H1 (cell line): ENCODE measurements around the gene PSMD7. TPM values are rescaled to one million over a fixed set of nuclear protein-coding genes. Genes with fewer than 3 reads are reported as not detected.

Source experiments
- CTCF ChIA-PET: fragments of 300-600 bp; sonication (Branson Sonifier 250); formaldehyde crosslinking; loops from one replicate; lab custom pipeline; 2021; ENCODE audit not compliant: partially characterized antibody; lab: Charles Lee
- POLR2A ChIA-PET: fragments of 300-600 bp; sonication (Branson Sonifier 250); formaldehyde crosslinking; loops from one replicate; lab custom pipeline; 2021; ENCODE audit warnings: inconsistent platforms; ENCODE audit not compliant: partially characterized antibody; lab: Charles Lee
- DNase-seq, 2 experiments: peaks; one replicate each; pipeline versions ENCODE4 v3.0.0 to v3.0.0-alpha.2; 2010 to 2022; ENCODE audit warnings: low spot score in 2 of 2, low read depth in 1 of 2, mixed read lengths in 1 of 2
- FAIRE-seq: peaks from 2 replicates; lab custom pipeline; 2011; peaks lifted over from hg19 to GRCh38; lab: Jason Lieb, UNC
- H2AFZ ChIP-seq: 2 replicates; pipeline ENCODE4 v1.8.1; 2012; ENCODE audit warnings: low read length, inconsistent platforms
- H2AK5ac ChIP-seq: 2 replicates; pipeline ENCODE4 v1.6.1; 2013; ENCODE audit warnings: low read depth, low read length
- H2BK120ac ChIP-seq: replicated peaks from 2 replicates; pipeline ENCODE3; 2013; ENCODE audit warnings: low read depth, low read length, inconsistent platforms
- H2BK12ac ChIP-seq: 2 replicates; pipeline ENCODE4 v1.6.1; 2013; ENCODE audit warnings: low read depth, low read length
- H2BK15ac ChIP-seq: 2 replicates; pipeline ENCODE4 v1.6.1; 2013; ENCODE audit warnings: low read length
- H2BK20ac ChIP-seq: 2 replicates; pipeline ENCODE4 v1.6.1; 2013; ENCODE audit warnings: low read length
- H2BK5ac ChIP-seq: 2 replicates; pipeline ENCODE4 v1.6.1; 2013; ENCODE audit warnings: low read depth, low read length
- H3K14ac ChIP-seq: 2 replicates; pipeline ENCODE4 v1.6.1; 2013; ENCODE audit warnings: inconsistent platforms; ENCODE audit not compliant: insufficient read length
- H3K18ac ChIP-seq: 2 replicates; pipeline ENCODE4 v1.6.1; 2013; ENCODE audit warnings: low read length; ENCODE audit errors: extremely low read depth
- H3K23ac ChIP-seq: 2 replicates; pipeline ENCODE4 v1.6.1; 2013; ENCODE audit warnings: inconsistent platforms; ENCODE audit not compliant: insufficient read length
- H3K23me2 ChIP-seq: 2 replicates; pipeline ENCODE4 v1.6.1; 2013; ENCODE audit warnings: low read depth, low read length
- H3K27ac ChIP-seq: 2 replicates; pipeline ENCODE4 v1.6.1; 2011; ENCODE audit warnings: low read depth, low read length, inconsistent platforms
- H3K27me3 ChIP-seq, 4 experiments: replicated peaks in 1 of 4; 1 replicate in 1 of 4; 2 replicates in 3 of 4; pipeline versions ENCODE4 v1.6.1 to v1.8.1; 2011 to 2013; ENCODE audit warnings: low read length in 3 of 4, mild to moderate bottlenecking in 3 of 4, inconsistent platforms in 2 of 4, mixed read lengths in 2 of 4, moderate library complexity in 1 of 4; ENCODE audit not compliant: control insufficient read depth in 3 of 4, insufficient read depth in 3 of 4; ENCODE audit errors: extremely low read depth in 1 of 4
- H3K36me3 ChIP-seq, 4 experiments: 2 replicates each; pipeline versions ENCODE4 v1.6.1 to v1.8.1; 2011 to 2013; ENCODE audit warnings: mild to moderate bottlenecking in 4 of 4, low read length in 3 of 4, moderate library complexity in 2 of 4, control low read depth in 1 of 4, inconsistent platforms in 1 of 4; ENCODE audit not compliant: insufficient read depth in 4 of 4, control insufficient read depth in 2 of 4
- H3K4ac ChIP-seq: replicated peaks from 2 replicates; pipeline ENCODE3; 2013; ENCODE audit warnings: low read length, low read depth, mixed read lengths, inconsistent platforms; ENCODE audit not compliant: insufficient read length
- H3K4me1 ChIP-seq, 4 experiments: replicated peaks in 1 of 4; 1 replicate in 1 of 4; 2 replicates in 3 of 4; pipeline versions ENCODE4 v1.6.1 to v1.8.1; 2011 to 2013; ENCODE audit warnings: low read length in 3 of 4, inconsistent platforms in 2 of 4, mixed read lengths in 1 of 4; ENCODE audit not compliant: insufficient read depth in 4 of 4, control insufficient read depth in 3 of 4
- H3K4me2 ChIP-seq, 2 experiments: 2 replicates each; pipeline versions ENCODE4 v1.6.1 to v1.8.1; 2011 to 2013; ENCODE audit warnings: low read depth in 2 of 2, low read length in 2 of 2, control low read depth in 1 of 2, inconsistent platforms in 1 of 2, mild to moderate bottlenecking in 1 of 2; ENCODE audit not compliant: insufficient read depth in 1 of 2
- H3K4me3 ChIP-seq, 4 experiments: fragments of 200-600, 300-600 bp in 1 of 4; sonication (generic), shearing (Covaris generic), sonication (Bioruptor Twin) in 1 of 4; 2 replicates each; pipeline versions ENCODE4 v1.5.1 to v1.8.1; 2011 to 2016; ENCODE audit warnings: low read length in 4 of 4, low read depth in 3 of 4, control low read depth in 2 of 4, inconsistent platforms in 2 of 4, mild to moderate bottlenecking in 2 of 4, mixed read lengths in 1 of 4, moderate library complexity in 1 of 4; ENCODE audit not compliant: insufficient read depth in 2 of 4; ENCODE audit errors: extremely low read depth in 1 of 4
- H3K56ac ChIP-seq: replicated peaks from 2 replicates; pipeline ENCODE3; 2013; ENCODE audit warnings: low read depth, mild to moderate bottlenecking, mixed read lengths, low read length, inconsistent platforms; ENCODE audit not compliant: insufficient read length
- H3K79me1 ChIP-seq: 2 replicates; pipeline ENCODE4 v1.6.1; 2013; ENCODE audit warnings: low read depth, low read length, control low read depth
- H3K79me2 ChIP-seq, 2 experiments: 2 replicates each; pipeline versions ENCODE4 v1.6.1 to v1.8.1; 2012 to 2013; ENCODE audit warnings: low read length in 2 of 2, mild to moderate bottlenecking in 2 of 2, inconsistent platforms in 1 of 2; ENCODE audit not compliant: insufficient read depth in 2 of 2, control insufficient read depth in 1 of 2
- H3K9ac ChIP-seq, 4 experiments: replicated peaks in 1 of 4; 1 replicate in 1 of 4; 2 replicates in 3 of 4; pipeline versions ENCODE4 v1.6.1 to v1.8.1; 2011 to 2013; ENCODE audit warnings: low read depth in 3 of 4, low read length in 3 of 4, control low read depth in 2 of 4, mild to moderate bottlenecking in 2 of 4, moderate library complexity in 2 of 4, inconsistent platforms in 1 of 4; ENCODE audit errors: extremely low read depth in 1 of 4
- H3K9me3 ChIP-seq, 2 experiments: 2 replicates each; pipeline versions ENCODE4 v1.6.1 to v1.8.1; 2012 to 2013; ENCODE audit warnings: mild to moderate bottlenecking in 2 of 2, moderate library complexity in 2 of 2, control low read depth in 1 of 2, inconsistent platforms in 1 of 2, low read depth in 1 of 2, low read length in 1 of 2, mixed read lengths in 1 of 2; ENCODE audit not compliant: insufficient read depth in 2 of 2
- H4K20me1 ChIP-seq, 2 experiments: replicated peaks in 1 of 2; 2 replicates each; pipeline versions ENCODE3 to v1.8.1; 2011 to 2013; ENCODE audit warnings: inconsistent platforms in 2 of 2, low read length in 2 of 2, mild to moderate bottlenecking in 1 of 2; ENCODE audit not compliant: insufficient read depth in 2 of 2, control insufficient read depth in 1 of 2
- H4K5ac ChIP-seq: 2 replicates; pipeline ENCODE4 v1.6.1; 2013; ENCODE audit warnings: low read length, low read depth, mixed read lengths, inconsistent platforms; ENCODE audit not compliant: insufficient read length
- H4K8ac ChIP-seq: 2 replicates; pipeline ENCODE4 v1.8.0; 2013; ENCODE audit warnings: mild to moderate bottlenecking, moderate library complexity, low read length, inconsistent platforms; ENCODE audit not compliant: insufficient read depth; ENCODE audit errors: extremely low read depth
- H4K91ac ChIP-seq: replicated peaks from 2 replicates; pipeline ENCODE3; 2013; ENCODE audit warnings: low read length, mixed read lengths, inconsistent platforms; ENCODE audit not compliant: insufficient read length
- CREB1 ChIP-seq: IDR thresholded peaks from 2 replicates; pipeline ENCODE4 v1.6.1; 2012; ENCODE audit warnings: inconsistent platforms
- TBP ChIP-seq: IDR thresholded peaks from 2 replicates; pipeline ENCODE4 v1.6.1; 2011; ENCODE audit warnings: low read depth, low read length, improper control_type of control experiment
- TCF12 ChIP-seq: IDR thresholded peaks from 2 replicates; pipeline ENCODE4 v1.6.1; 2011; ENCODE audit warnings: low read depth, mild to moderate bottlenecking, low read length
- YY1 ChIP-seq: IDR thresholded peaks from 2 replicates; pipeline ENCODE4 v1.6.1; 2011; ENCODE audit warnings: low read depth, mild to moderate bottlenecking, low read length
- WGBS, 2 experiments: shearing (Covaris generic) in 1 of 2; methylation state at CpG; one replicate each; pipeline versions ENCODE4 v1.1.6 to v1.1.7; 2013 to 2015; ENCODE audit warnings: low lambda C conversion rate in 2 of 2, mixed read lengths in 2 of 2, inconsistent platforms in 1 of 2, low coverage in 1 of 2, missing lambda C conversion rate in 1 of 2; ENCODE audit not compliant: insufficient replicate concordance in 2 of 2, insufficient coverage in 1 of 2, insufficient read length in 1 of 2; ENCODE audit errors: extremely low coverage in 1 of 2, missing lambda C conversion rate in 1 of 2; 5-methylcytosine and 5-hydroxymethylcytosine counted together
- polyA plus RNA-seq, 7 experiments: library from polyadenylated mRNA; depleted of rRNA in 3 of 7; stranded (reverse) in 5 of 7; unstranded in 2 of 7; fragments of >200 nt in 5 of 7; fragments of 200-250 nt in 2 of 7; gene quantifications; 1 replicate in 5 of 7; 2 replicates in 1 of 7; 4 replicates in 1 of 7; pipeline versions ENCODE4 v1.2.1 to v1.2.3, GENCODE V29; 2011 to 2013; ENCODE audit warnings: missing spikeins in 2 of 7, mixed read lengths in 2 of 7
- total RNA-seq: library from RNA; stranded (reverse); fragmentation: NEBNext Ultra II Directional; extraction: Animal tissue kit (Norgen Biotek cat#: 25700); gene quantifications from 2 replicates; pipeline ENCODE4 v1.2.1, GENCODE V29; 2021
- TF ChIP-seq, protein P1 (sequence below), 3 experiments: IDR thresholded peaks; 1 replicate in 2 of 3; 2 replicates in 1 of 3; pipeline versions ENCODE4 v1.5.1 to v1.6.1; 2011; ENCODE audit warnings: low read length in 3 of 3, mild to moderate bottlenecking in 3 of 3, inconsistent platforms in 2 of 3, low read depth in 1 of 3, moderate library complexity in 1 of 3; ENCODE audit not compliant: insufficient read depth in 1 of 3; ENCODE audit errors: control extremely low read depth in 1 of 3

The PSMD7 gene
- total and polyA plus RNA-seq, 2 of the 8 experiments (the other 6 are each of a cell fraction or from before 2014, with no cell fraction given) = 91.1 to 148 TPM

GRCh38 chr16:74325641-74326040 lies 29.0 kb downstream of the PSMD7 start:
- no peak overlapping the region for H2AK5ac ChIP-seq
- H3K4me3 ChIP-seq = no peak overlapping the region
- H3K27me3 ChIP-seq = no peaks in the 10 kb centered on the region
- DNase-seq (no peak), FAIRE-seq (no peak)
- H2BK12ac ChIP-seq = no peak overlapping the region
- no peak overlapping the region for H2BK15ac ChIP-seq
- no peak overlapping the region; the same call in 1 of the 2 replicates for H3K27ac ChIP-seq
- H4K8ac ChIP-seq = no peak overlapping the region
- no peak overlapping the region for H3K56ac ChIP-seq
- ChIA-PET POLR2A (interaction anchor here (1.1 to 3.2 kb wide), 6 partner anchors 8 to 341 kb away, joined by 3 to 16 read pairs (median 6); partner anchors contain the start of genes PSMD7 and RFWD3), CTCF (interaction anchor here (1.5 to 4.7 kb wide), 3 partner anchors 10 to 21 kb away, joined by 5 to 28 read pairs (median 12); no protein-coding TSS in a partner anchor)
- H4K20me1 ChIP-seq = peaks cover 0 to 2% of the 10 kb centered on the region in 2 experiments
- H3K9ac ChIP-seq = no peak overlapping the region
- no peak overlapping the region for H2AFZ ChIP-seq
- H2BK120ac ChIP-seq = no peak overlapping the region
- H3K23me2 ChIP-seq = no peaks in the 10 kb centered on the region
- H3K9me3 ChIP-seq = no peaks in the 10 kb centered on the region
- H2BK20ac ChIP-seq = no peak overlapping the region
- no peak overlapping the region for H3K18ac ChIP-seq
- H3K4me1 ChIP-seq = no peaks in the 10 kb centered on the region; a peak in 1 of 7 replicates
- no peak overlapping the region for H4K91ac ChIP-seq
- no peak overlapping the region for H3K4ac ChIP-seq
- H2BK5ac ChIP-seq = no peak overlapping the region
- no peak overlapping the region for H4K5ac ChIP-seq
- peaks cover 5 to 18% (median 11%) of the 10 kb centered on the region in 4 experiments; a peak in 6 of 8 replicates for H3K36me3 ChIP-seq
- no peaks in the 10 kb centered on the region for H3K79me2 ChIP-seq
- H3K79me1 ChIP-seq = no peaks in the 10 kb centered on the region
- no peak for TF ChIP-seq YY1
- no peak for TF ChIP-seq TBP
- TF ChIP-seq, protein P1, sequence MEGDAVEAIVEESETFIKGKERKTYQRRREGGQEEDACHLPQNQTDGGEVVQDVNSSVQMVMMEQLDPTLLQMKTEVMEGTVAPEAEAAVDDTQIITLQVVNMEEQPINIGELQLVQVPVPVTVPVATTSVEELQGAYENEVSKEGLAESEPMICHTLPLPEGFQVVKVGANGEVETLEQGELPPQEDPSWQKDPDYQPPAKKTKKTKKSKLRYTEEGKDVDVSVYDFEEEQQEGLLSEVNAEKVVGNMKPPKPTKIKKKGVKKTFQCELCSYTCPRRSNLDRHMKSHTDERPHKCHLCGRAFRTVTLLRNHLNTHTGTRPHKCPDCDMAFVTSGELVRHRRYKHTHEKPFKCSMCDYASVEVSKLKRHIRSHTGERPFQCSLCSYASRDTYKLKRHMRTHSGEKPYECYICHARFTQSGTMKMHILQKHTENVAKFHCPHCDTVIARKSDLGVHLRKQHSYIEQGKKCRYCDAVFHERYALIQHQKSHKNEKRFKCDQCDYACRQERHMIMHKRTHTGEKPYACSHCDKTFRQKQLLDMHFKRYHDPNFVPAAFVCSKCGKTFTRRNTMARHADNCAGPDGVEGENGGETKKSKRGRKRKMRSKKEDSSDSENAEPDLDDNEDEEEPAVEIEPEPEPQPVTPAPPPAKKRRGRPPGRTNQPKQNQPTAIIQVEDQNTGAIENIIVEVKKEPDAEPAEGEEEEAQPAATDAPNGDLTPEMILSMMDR (IDR thresholded peaks at IDR 0.05; ENCODE audit: control extremely low read depth in 1 of 3, insufficient read depth in 1 of 3, low read depth in 1 of 3, low read length in 3 of 3) = no peak
- no peak for TF ChIP-seq CREB1
- no peak for TF ChIP-seq TCF12
- H3K4me2 ChIP-seq = no peak overlapping the region
- WGBS, 2 experiments = 83% methylated on average over 10 of the region's 10 CpGs; no CpG with 5 or more reads in 1 of the 2 experiments
- no peak overlapping the region for H3K14ac ChIP-seq
- H3K23ac ChIP-seq = no peak overlapping the region
